Neural crest cell (in vitro differentiated cells): ENCODE data around the gene SOCS6. TPM values are rescaled to one million over a fixed set of nuclear protein-coding genes. Genes with fewer than 3 reads are reported as not detected.

Source experiments
- DNase-seq: peaks from one replicate; pipeline ENCODE4 v3.0.0; 2021; ENCODE audit warnings: low read depth, mixed read lengths, low spot score
- H3K27ac Mint-ChIP-seq: one replicate; pipeline ENCODE4 v1.8.0; 2021; ENCODE audit warnings: mild to moderate bottlenecking, mixed read lengths; ENCODE audit not compliant: unreplicated experiment
- H3K27me3 Mint-ChIP-seq: 2 replicates; pipeline ENCODE4 v1.8.0; 2021; ENCODE audit warnings: low read depth, mild to moderate bottlenecking, mixed read lengths
- H3K36me3 Mint-ChIP-seq: 2 replicates; pipeline ENCODE4 v1.8.0; 2021; ENCODE audit warnings: low read depth, mild to moderate bottlenecking, mixed read lengths
- H3K4me1 Mint-ChIP-seq: 2 replicates; pipeline ENCODE4 v1.8.0; 2021; ENCODE audit warnings: mixed read lengths
- H3K4me3 Mint-ChIP-seq: one replicate; pipeline ENCODE4 v1.8.0; 2021; ENCODE audit warnings: mild to moderate bottlenecking, mixed read lengths
- H3K9me3 Mint-ChIP-seq: 2 replicates; pipeline ENCODE4 v1.8.0; 2021; ENCODE audit warnings: mixed read lengths
- CTCF ChIP-seq: fragments of 200-600 bp; sonication (generic); conservative IDR thresholded peaks from 2 replicates; pipeline ENCODE4 v1.5.0; 2021; ENCODE audit warnings: antibody characterized with exemption, mild to moderate bottlenecking
- total RNA-seq: library from RNA; stranded (reverse); gene quantifications from 2 replicates; pipeline ENCODE4 v1.2.1, GENCODE V29; 2021

The SOCS6 gene
- total RNA-seq, 1 donor from 2014 or later = 28.9 TPM

- peaks cover 14% of the 10 kb centered on the region for H3K4me1 Mint-ChIP-seq
- TF ChIP-seq CTCF = no peak
- DNase-seq = no peak
Observed at GRCh38 chr18:70331456-70332097, 42.7 kb downstream of the SOCS6 start.

GRCh38 chr18:70332694-70333093 lies 43.8 kb downstream of the SOCS6 start:
- no peak for DNase-seq
- peaks cover 29% of the 10 kb centered on the region for H3K36me3 Mint-ChIP-seq
- no peak overlapping the region for H3K27ac Mint-ChIP-seq

More at GRCh38 chr18:70331456-70332097, 42.7 kb downstream of the SOCS6 start:
- Mint-ChIP-seq H3K4me3 (no peak overlapping the region), H3K27ac (no peak overlapping the region), H3K9me3 (peaks cover 3% of the 10 kb centered on the region), H3K36me3 (peaks cover 25% of the 10 kb centered on the region), H3K27me3 (no peaks in the 10 kb centered on the region)

GRCh38 chr18:70333316-70333715 lies 44.5 kb downstream of the SOCS6 start:
- H3K4me3 Mint-ChIP-seq = no peak overlapping the region
- no peak for DNase-seq
- no peak overlapping the region for H3K27ac Mint-ChIP-seq

More at GRCh38 chr18:70332694-70333093, 43.8 kb downstream of the SOCS6 start:
- Mint-ChIP-seq H3K27me3 (no peaks in the 10 kb centered on the region), H3K9me3 (peaks cover 3% of the 10 kb centered on the region), H3K4me1 (peaks cover 18% of the 10 kb centered on the region), H3K4me3 (no peak overlapping the region)
- TF ChIP-seq CTCF = no peak

GRCh38 chr18:70333757-70334156 lies 44.9 kb downstream of the SOCS6 start:
- Mint-ChIP-seq H3K9me3 (peaks cover 3% of the 10 kb centered on the region), H3K4me3 (no peak overlapping the region), H3K4me1 (peaks cover 13% of the 10 kb centered on the region), H3K27ac (no peak overlapping the region), H3K36me3 (peaks cover 34% of the 10 kb centered on the region), H3K27me3 (no peaks in the 10 kb centered on the region)
- TF ChIP-seq CTCF = no peak
- no peak for DNase-seq

More at GRCh38 chr18:70333316-70333715, 44.5 kb downstream of the SOCS6 start:
- Mint-ChIP-seq H3K9me3 (peaks cover 3% of the 10 kb centered on the region), H3K27me3 (no peaks in the 10 kb centered on the region), H3K4me1 (peaks cover 18% of the 10 kb centered on the region), H3K36me3 (peaks cover 29% of the 10 kb centered on the region)
- TF ChIP-seq CTCF = no peak

GRCh38 chr18:70334264-70334663 lies 45.4 kb downstream of the SOCS6 start:
- Mint-ChIP-seq H3K9me3 (peaks cover 7% of the 10 kb centered on the region), H3K36me3 (peaks cover 38% of the 10 kb centered on the region), H3K27me3 (no peaks in the 10 kb centered on the region), H3K4me1 (peaks cover 13% of the 10 kb centered on the region), H3K4me3 (no peak overlapping the region), H3K27ac (no peak overlapping the region)
- no peak for TF ChIP-seq CTCF
- DNase-seq = no peak
